ENCODE measurements around the gene EFL1.

GRCh38 chr15:82124331-82125263 is 137.9 kb downstream of the EFL1 start:
- TF ChIP-seq CTCF (IDR thresholded peaks at IDR 0.05) (no peak), ZFX (IDR thresholded peaks at IDR 0.05; ENCODE audit: borderline replicate concordance) (no peak)
